Sigmoid colon (tissue), 4 donors: ENCODE measurements around the gene BFAR.
"Not testable (repeated sequence)": the region's sequence is repeated elsewhere in the genome, so short reads cannot be mapped to it uniquely, and the experiment has no call there.

Source experiments
- POLR2AphosphoS5 ChIP-seq, 4 donors: sonication (generic); formaldehyde crosslinking; IDR thresholded peaks; one replicate each; pipeline ENCODE4 v1.6.1; 2017; ENCODE audit warnings: antibody characterized with exemption in 4 of 4
- TF ChIP-seq, protein P1 (sequence below), 4 experiments: fragments of 450-650 bp in 3 of 4; fragments of 200-600 bp in 1 of 4; IDR thresholded peaks; one replicate each; pipeline ENCODE4 v1.5.1; 2016 to 2019; ENCODE audit warnings: antibody characterized with exemption in 4 of 4, mild to moderate bottlenecking in 3 of 4, moderate library complexity in 2 of 4

- TF ChIP-seq, protein P1, sequence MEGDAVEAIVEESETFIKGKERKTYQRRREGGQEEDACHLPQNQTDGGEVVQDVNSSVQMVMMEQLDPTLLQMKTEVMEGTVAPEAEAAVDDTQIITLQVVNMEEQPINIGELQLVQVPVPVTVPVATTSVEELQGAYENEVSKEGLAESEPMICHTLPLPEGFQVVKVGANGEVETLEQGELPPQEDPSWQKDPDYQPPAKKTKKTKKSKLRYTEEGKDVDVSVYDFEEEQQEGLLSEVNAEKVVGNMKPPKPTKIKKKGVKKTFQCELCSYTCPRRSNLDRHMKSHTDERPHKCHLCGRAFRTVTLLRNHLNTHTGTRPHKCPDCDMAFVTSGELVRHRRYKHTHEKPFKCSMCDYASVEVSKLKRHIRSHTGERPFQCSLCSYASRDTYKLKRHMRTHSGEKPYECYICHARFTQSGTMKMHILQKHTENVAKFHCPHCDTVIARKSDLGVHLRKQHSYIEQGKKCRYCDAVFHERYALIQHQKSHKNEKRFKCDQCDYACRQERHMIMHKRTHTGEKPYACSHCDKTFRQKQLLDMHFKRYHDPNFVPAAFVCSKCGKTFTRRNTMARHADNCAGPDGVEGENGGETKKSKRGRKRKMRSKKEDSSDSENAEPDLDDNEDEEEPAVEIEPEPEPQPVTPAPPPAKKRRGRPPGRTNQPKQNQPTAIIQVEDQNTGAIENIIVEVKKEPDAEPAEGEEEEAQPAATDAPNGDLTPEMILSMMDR (IDR thresholded peaks at IDR 0.05), result not testable (repeated sequence)
- TF ChIP-seq POLR2AphosphoS5 (IDR thresholded peaks at IDR 0.05), result not testable (repeated sequence)
Measured at GRCh38 chr16:14636951-14637240, 4.1 kb downstream of the BFAR start.
